HG02852 (cell line): ENCODE results near the gene CHRND.

Experiments used
- ATAC-seq: cut with Tn5 transposase; IDR thresholded peaks from one replicate; pipeline ENCODE4 v1.9.1; 2021; ENCODE audit warnings: mild to moderate bottlenecking, moderate library complexity; ENCODE audit not compliant: unreplicated experiment

CHRND gene

DNA sequence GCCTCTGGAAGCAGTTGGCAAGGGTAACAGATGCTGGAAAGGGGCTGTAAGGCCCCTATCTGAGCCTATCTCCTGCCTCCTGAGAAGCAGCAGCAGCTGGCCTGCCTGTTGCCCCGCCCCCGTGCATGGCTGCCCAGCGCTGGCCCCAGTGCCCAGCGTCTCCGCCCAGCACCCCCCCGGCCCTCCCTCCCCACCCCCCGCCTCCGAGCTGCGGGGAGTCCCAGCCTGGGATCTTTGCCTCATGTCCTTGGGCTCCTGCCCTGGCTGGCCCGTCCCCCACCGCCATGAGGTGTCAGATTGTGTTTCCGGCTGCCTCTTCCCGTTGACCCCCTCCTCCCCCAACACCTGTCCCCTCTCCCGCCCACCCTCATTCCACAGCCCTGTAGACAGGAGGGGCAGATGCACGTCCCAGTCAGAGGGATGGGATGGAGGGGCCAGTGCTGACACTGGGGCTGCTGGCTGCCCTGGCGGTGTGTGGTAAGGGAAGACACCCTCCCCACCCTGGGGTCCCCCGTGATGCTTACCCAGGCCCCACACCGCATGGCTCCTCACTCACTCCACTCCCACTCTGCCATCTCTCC lies at the start of gene CHRND:
Gene CHRND (plus strand): TSS at position 370 of the 581 bp plus-strand sequence. CDS start 56 bp downstream, at position 426.
- ATAC-seq = no peak

DNA sequence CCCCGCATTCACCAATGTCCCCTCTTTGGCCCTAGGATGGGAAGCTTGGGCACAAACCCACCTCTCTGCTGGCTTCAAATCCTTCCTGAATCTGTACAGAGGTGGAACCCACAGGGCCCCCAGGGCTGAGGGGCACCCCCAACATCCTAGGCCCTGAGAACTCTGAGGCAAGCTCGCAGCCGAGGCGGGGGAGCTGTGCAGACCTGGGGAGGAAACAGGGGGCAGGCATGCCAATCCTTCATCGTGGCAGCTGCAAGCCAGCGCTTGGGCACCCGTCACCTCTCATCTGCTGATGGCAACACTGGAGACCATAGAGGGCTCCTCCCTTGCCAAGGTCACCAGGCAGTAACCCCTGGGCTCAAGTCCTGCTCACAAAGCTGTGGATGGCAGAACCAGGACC lies 49.2 kb upstream of the CHRND start:
- ATAC-seq = no peak

DNA sequence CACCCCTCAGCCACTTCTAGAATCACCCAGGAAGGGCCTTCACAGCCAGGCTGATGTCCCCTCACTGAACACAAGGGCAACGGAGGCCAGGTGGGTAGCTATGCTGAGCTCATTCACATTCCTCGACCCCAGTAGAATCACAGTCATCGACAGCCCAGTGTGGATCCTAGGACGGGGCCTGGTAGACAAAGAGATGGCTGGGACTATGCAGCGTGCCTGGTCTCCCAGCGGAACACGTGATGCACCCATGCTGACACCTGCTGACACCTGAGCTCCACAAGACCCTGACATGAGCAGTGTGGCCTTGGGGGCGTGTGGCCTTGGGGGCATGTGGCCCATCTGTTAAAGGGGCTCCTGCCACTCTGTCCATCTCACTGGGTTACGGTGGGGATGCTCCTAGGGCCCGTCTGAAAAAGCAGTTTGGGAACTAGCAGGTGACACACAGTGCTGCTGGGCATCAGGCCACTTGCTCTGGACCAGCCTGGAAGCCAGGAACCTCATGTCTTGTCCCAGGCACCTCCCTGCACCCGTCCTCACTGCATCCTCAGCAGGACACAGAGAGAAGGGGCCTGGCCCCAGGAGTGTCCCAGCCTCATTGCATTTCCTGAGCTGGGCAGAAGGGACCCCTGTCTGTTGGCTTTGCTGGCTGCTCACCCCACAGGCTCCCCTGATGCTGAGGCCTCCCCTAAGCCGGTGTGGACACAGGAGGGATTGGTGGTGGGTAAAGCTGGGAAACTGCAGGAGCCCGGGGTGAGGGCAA lies 48.0 kb upstream of the CHRND start:
- no peak for ATAC-seq

GRCh38 chr2:232478571-232479340 lies 47.2 kb upstream of the CHRND start:
- no peak for ATAC-seq

- no peak for ATAC-seq
Observed at GRCh38 chr2:232479341-232480200, 46.4 kb upstream of the CHRND start.

GRCh38 chr2:232480201-232481190 lies 45.5 kb upstream of the CHRND start:
- no peak for ATAC-seq

- no peak for ATAC-seq
Observed at GRCh38 chr2:232481322-232482140, 44.4 kb upstream of the CHRND start.

DNA sequence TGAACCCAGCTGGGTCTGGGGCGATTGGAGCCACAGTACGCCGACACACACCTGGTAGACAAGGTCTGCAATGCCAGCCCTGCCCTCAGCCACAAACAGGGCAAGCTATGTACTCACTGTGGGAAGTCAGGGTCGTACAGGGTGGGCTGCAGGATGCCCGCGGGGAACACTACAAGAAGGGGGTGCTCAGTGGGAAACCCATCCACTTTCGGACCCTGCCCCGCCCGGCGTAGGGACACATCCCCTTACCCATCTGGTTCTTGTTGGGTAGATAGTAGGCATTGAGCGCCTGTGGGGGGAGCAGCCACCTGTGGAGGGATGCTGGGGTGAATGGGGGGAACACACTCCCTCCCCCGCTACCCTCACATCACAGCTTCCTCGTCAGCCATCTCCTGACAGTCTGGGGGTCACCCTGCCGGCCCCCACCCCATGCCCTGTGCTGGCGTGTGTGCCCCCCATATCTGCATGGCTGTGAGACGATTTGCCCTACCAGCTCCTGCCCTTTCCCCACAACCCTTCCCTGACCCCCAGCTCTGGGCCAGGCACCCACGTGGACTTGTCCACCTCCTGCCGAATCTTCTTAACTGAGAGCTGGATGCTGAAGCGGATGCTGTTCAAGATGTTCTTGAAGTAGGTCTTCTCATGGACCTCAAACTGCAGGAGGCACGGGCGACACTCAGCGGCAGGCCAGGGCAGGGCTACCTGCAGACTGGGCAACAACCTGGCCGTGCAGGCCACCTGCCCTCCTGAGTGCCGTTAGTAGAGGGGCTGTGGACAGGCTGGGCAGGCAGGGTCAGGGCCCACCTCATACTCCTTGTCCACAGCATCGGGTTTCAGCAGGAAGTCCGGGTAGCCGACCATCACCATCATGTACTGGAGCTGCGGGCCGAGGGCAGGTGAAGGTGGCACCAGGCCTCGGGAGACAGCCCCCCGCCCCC lies 43.4 kb upstream of the CHRND start:
- ATAC-seq = no peak

- ATAC-seq = no peak
Observed at GRCh38 chr2:232483311-232483922, 42.5 kb upstream of the CHRND start.

DNA sequence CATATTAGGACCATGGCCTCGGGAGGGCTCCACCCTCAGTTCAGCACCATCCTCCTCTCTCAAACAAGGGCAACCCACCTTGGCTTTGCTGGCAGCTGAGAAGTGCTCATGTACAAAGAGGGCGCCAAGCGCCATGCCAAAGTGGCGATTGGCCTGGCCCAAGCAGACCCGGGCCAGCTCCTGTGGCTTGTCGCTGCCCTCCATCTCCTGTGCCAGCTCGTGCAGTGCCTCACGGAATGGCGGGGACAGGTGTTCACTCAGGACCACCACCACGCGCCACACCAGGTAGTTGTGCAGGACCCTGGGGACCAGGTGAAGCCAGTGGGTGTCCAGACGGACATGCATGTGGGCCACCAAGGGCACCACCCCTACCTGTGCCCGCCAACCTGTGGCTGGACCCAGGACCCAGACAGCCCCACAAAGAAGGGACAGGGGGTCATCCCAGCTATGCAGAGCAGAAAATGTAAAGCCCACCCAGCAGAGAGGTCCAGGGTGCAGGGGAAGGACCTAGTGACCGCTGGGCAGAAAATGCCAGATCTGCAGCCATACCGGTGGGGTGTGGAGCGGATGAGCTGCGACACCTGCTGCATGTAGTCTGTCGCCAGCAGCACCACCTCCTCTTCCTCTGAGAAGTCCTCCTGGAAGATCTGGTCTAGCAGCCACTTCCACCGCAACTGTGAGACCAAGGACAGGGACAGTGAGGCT lies 41.9 kb upstream of the CHRND start:
- no peak for ATAC-seq

DNA sequence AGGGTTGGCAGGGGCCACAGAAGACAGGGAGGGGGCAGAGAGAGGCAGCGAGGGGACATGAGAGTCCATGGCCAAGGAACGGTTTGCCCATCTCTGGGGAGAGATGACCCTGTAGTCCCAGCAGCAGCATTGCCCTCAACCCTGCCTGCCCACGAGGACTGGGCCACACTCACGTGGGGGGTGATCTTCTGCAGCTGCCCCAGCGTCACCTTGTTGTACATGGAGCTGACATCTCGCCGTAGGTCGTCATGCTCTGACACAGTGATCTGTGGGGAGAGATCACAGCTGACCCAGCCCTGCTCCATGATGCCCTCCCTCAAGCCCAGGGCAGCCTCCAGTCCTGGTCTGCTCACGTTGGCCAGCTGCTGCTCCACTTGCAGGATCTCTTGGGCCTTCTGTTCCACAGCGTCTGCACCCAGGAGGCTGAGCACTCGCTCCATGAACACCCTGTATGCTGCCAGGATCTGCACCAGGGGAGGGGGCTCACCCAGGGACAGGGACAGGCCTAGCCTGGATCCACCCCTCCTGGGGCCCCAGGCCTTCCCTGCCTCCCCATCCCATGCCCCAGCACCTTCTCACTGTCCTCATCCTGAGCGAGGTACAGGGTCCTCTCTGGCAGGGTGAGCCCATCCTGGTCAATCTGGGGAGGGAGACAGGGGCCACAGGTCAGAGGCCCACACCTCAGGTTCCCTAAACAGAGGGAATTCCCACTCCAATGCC lies 41.2 kb upstream of the CHRND start:
- ATAC-seq = no peak

DNA sequence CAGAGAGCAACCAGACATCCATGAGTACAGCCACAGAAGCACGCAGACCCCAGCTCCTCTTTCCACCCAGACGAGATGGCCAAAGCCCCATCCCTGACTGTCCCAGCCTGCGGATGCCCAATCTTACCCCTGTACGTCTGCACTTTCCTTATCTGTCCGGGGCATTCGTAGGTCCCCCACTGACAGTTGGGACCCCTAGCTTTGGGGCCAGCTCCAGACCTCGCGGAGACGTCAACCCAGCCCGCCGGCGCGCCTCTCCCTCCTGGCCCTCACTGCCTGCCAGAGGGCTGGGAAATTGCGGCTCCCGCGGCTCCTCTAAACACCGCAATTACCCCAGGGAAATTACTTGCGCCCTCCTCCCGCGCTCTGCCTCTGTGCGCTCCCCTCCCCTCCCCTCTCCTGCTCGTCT lies 40.6 kb upstream of the CHRND start:
- ATAC-seq = no peak

- no peak for ATAC-seq
Observed at GRCh38 chr2:232485757-232486557, 40.0 kb upstream of the CHRND start.

DNA sequence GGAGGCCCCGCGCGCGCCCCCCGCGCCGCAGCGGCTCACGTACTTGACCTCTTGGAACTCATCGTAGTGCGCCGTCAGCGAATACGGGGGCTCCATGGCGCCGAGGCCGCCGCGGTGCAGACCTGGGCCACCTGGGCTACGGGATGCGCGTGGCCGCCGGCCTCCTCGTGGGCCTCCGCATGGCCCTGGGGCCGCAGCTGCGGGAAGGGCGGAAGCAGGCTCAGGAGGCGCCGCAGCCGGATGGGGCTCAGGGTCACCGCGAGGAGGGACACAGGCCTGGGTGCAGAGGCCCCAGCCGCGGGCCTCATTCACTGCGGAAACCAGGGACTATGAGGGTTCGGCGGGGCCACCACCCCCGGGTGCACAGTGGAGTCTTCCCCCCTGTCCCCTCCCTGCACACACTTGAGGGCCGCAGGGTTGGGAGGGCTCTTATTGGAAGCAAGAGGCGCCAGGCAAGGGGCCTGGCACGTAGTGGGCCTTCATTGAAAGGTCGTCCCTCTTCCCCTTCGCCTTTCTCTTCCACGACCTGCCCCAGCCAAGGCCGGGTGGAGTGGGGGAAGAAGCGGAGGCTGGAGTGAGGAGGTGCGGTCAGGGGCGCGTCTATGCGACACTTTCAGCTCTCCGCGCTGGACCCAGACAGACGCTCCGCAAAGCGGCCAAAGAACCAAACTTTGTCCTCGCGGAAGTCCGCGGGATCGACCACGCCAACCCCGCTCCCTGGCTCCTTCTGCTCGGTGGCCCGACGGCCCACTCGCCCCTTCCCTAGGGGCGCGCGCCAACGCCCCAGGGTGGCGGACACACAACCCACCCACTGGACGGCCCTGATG lies 39.2 kb upstream of the CHRND start:
- ATAC-seq = no peak
